Stimulated activated CD4-positive, alpha-beta T cell treated with anti-CD3 and anti-CD28 coated beads, Interleukin-2, amount 100 ng/mL, for 24 hours (primary cell): ENCODE results near the gene VPS37B.
"Not testable (repeated sequence)": the region's sequence is repeated elsewhere in the genome, so short reads cannot be mapped to it uniquely, and the experiment has no call there.

Experiments used
- DNase-seq, 2 donors: peaks; one replicate each; pipeline ENCODE4 v3.0.0-alpha.2; 2020

Gene VPS37B, protein sequence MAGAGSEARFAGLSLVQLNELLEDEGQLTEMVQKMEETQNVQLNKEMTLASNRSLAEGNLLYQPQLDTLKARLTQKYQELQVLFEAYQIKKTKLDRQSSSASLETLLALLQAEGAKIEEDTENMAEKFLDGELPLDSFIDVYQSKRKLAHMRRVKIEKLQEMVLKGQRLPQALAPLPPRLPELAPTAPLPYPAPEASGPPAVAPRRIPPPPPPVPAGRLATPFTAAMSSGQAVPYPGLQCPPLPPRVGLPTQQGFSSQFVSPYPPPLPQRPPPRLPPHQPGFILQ

DNA sequence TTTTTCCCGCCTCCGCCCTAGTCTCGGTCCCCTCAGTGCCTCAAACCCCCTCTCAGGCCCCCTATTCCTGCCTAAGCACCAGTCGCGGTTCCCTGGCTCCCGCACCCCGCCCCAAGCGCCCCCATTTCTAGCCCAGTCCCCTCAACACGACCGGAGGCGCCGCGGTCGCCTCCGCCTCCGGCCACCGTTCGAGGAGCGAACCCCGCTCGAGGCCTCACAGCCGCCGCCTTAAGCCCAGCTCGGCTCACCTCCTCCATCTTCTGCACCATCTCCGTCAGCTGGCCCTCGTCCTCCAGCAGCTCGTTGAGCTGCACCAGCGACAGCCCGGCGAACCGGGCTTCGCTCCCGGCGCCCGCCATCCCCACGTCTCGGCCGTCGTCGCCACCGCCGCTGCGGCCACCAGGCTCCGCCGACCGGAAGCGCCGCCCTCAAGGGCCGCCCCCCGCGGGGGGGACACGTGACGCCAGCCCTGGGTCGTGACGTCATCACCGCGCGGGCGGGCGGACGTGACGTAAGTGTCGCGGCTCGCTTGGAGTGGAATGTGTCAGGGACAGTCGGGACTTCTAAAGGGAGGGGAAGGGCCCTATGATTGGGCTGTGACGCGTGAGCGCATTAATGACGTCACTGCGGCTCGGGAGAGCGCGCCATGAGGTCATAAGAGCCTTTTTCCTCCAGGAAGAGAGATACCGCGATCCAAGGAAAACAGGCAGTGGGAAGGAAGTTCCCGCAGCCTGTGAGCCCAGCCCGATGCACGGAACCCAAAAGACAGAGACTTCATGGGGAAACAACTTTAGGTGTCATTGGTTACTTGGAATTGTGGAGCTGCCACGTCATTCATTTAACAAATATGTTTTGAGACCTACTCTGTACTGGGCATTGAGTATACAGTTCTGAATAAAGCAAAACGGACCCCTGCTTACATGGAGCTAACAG lies at the start of gene VPS37B:
TSS of gene VPS37B (minus strand) at position 421 of the 933 bp plus-strand sequence. CDS start at position 359, 62 bp downstream.
- peak; percentile 84 to 88 for DNase-seq

DNA sequence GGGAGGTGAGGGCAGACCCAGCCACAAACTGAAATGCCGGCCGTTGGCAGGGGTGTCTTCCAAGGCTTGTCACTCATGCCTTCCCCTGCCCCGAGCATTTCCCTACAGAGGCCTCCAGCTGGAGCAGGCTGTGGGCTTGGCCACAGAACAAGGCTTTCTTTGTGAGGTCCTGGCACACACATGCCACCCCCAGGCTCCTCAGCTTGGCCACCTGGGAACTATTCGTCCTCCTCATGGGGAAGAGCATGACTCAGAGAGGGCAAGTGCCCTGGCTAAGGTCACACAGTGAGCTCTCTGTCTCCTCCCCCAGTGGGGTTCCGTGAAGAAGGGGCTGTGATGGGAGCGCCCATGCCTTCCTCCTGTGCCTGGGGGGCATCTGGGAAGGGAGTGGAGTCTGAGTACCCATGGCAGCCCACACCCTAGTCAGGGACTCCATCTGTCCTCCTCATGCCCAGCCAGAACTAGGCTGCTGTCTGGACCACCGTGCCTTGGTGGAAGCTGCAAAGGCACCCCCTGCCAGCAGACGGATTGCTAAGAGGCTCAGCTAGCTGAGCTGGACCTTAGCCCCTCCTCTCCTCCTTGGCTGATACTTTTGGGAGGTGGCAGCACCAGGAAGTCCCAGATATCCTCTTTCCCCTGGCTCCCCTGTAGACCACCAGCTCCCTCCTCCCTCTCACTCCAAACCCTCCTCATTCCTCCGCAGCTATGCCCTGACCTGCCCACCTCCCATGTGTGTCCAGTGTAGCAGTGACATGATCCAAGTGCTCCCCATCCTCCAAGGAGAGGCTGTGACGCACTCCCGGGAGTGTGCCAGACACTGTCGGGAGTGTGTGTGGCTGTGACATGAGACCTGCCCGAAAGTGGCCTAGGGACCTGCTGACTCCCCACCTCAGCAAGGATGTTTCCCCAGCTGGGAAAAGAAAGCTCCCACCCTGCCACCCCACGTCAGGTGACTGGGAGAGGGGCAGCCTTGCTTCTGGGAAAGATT lies 49.0 kb upstream of the VPS37B start:
- no peak for DNase-seq

DNA sequence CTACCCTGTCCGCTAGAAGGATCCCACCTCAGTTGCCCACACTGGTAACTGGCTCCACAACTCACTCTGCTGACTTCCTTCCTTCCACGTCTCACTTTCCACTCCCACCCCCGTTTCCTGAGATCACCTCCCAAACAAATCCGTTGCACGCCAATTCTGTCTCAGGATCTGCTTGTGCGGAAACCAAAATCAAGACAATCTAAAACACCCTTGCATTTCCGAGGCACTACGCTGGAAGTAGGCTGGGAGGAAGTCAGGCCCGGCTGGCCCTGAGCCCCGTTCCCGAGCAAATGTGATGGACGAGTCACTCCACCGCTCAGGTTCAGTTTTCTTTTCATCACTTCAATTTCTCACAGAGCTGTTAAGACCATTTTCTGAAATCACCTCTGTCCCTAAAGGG lies 47.3 kb upstream of the VPS37B start:
- DNase-seq, result no peak

DNA sequence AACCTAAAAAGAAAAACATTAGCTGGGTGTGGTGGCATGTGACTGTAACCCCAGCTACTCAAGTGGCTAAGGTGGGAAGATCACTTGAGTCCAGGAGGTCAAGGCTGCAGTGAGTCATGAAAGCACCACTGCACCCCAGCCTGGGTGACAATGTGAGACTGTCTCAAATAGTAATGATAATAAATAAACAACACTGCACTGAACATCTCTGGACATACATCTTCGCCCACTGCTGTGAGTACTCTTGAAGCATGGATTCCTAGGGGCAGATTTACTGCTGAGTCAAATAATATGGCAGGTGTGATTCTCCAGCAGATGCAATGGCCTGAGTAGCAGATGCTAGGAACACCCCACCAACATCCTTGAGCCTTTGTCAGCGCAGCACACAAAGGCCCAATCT lies 46.7 kb upstream of the VPS37B start:
- DNase-seq, result no peak

DNA sequence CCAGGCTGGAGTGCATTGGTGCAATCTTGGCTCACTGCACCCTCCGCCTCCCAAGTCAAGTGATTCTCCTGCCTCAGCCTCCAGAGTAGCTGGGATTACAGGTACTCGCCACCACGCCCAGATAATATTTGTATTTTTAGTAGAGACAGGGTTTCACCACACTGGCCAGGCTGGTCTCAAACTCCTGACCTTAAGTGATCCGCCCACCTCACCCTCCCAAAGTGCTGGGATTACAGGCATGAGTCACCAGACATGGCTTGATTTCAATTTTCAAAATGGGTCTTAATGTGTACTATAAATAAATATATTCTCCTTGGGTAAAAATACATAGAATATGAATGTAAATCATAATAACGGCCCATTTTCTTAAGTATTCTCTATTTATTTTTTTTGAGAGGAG lies 45.4 kb upstream of the VPS37B start:
- not testable (repeated sequence) for DNase-seq

DNA sequence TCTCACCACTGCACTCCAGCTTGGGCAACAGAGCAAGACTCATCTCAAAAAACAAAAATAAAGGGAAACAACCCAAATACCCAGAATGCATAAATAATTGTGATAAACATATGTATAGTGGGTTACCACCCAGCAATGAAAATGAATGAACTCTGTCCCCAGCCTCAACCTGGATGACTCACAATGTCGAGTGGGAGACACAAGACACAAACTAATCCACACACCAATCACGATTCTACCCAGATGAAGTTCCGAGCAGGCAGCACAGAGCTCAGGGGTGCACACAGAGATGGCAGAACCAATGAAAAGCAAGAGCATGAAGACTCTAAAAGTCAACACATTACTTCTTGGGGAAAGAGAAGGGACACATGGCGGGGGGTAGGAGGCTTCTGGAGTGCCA lies 43.2 kb upstream of the VPS37B start:
- no peak for DNase-seq

DNA sequence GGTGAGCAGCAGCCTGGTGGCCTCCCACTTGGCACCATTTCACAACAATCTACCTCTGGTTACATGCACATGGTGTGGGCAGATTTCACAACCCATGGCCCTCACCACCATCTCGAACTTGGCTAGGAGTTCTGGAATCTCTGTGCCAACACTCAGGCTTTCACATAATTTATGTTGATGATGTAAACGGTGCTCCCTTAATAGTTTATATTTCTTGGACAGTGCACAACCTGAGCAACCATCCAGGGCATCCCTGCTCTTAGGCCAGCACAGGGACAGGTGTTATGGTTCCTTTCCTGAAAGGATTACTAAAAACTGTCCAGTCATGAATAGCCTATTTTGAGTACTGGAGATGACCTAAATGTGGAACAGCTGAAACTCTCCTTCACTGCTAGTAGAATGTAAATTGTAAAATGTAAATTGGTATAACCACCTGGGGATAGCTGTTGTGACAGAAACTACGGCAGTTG lies 41.7 kb upstream of the VPS37B start:
- DNase-seq, result no peak

DNA sequence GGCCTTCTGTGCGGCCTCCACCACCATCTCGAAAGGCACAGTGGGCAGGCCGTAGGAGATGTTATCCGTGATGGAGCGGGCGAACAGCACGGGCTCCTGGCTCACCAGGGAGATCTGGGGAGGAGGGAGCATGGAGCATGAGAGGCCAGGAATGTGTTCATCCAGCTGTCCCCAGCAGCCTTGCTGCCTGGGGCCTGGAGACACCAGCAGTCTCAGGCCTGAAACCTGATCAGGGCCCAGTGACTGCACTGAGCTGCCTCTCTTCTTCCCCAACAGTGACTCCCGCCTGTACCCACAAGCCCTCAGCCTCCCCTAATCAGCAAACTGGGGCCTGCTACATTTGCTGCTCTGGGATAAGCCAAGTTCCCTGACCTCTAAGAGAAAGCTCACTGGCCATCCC lies 39.4 kb upstream of the VPS37B start:
- no peak for DNase-seq

DNA sequence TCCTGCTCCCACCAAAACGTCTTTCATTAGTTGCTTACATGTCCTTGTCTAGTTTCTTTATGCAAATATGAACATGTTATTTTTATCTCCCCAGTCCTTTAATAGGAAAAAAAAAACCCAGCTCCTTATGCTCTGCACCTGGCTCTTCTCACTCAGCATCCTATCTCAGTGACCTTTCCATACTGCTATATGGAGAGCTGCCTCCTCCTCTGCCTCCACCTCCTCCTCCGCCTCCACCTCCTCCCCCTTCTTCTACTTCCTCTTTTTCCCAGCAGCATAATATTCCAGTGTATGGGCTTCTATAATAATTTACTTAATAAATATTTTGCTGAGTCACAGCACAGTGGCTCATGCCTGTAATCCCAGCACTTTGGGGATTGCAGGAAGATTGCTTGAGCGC lies 38.8 kb upstream of the VPS37B start:
- DNase-seq, result no peak

DNA sequence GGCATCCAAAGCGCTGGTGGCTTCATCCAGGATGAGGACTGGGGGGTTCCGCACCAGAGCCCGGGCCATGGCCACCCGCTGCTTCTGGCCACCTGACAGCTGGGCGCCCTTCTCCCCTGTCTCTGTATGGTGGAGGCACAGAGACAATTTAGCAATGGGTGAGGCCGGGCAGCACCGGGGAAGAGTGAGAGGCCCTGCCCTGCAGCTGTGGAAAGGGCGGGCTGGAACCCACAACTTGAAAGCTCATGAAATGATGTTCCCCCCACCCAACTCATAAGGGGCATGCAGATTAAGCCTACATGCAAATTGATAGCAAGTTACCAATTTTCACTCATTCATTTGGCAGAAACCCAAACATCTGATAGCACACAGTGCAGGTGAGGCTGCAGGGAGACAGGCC lies 36.3 kb upstream of the VPS37B start:
- no peak for DNase-seq

DNA sequence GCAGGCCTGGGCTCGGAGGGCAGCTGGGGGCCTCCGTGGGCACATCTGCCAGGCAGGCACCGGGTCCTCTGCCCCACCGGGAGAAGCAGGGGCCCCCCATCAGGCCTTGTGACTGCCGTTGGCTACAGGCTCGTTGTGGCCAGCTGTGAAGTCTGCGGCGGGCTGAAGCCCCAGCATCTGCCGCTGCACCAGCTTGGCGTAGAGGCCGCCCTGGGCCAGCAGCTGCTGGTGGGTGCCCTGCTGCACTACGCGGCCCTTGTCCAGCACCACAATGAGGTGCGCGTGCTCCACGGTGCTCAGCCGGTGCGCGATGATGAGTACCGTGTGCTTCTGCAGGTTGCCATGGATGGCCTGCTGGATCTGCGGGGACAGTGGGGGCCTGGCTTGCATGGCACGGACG lies 33.9 kb upstream of the VPS37B start:
- no peak for DNase-seq

DNA sequence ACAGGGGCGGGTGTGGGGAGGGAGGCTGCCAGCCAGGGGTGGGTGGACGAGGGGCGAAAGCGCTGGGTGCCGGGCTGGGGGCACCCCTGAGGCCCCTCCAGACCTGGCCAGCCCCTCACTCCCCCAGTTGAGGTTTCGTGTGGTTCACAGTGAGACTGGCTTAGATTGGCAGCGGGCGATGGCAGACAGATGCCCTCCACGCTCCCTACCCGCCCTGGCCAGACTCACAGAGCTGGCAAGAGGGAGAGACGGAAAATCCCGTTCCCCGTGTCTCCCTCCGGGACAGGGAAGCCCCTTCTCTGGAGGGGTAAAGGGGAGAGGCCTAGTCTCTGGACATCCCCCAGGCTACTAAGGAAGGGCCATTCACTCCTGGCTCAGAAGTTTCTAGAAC lies 33.2 kb upstream of the VPS37B start:
- no peak for DNase-seq

DNA sequence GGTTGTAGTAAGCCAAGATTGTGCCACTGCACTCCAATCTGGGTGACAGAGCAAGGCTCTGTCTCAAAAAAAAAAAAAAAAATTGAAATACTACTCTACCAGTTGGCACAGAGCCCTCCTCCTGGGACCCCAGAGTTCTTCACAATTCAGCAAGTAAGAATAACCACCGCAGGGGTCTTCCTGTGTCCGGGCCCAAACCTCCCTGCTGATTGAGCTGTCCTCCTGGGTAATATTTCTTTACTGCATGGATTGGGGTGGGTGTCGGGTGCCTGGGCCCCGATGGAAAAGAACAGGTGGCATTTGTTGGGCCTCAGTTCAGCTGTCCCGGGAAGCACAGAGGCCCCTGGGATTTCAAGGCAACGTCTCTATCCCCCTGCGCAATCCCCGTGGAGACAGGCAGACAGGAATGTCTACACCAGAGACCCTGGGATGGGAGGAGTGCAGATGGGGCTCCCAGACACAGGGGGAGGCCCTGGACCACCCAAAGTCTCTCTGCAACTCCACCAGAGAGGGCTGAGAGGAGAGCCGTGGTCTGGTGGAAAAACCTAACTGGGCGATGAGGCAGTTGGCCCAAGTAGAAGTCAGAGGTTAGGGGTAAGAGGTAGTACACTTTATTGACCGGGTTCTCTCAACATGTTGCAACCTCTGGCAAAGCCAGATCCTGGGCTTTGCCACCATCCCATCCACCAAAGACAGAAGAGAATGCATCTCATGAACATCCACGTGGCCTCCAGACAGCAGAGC lies 32.7 kb upstream of the VPS37B start:
- DNase-seq, result no peak

DNA sequence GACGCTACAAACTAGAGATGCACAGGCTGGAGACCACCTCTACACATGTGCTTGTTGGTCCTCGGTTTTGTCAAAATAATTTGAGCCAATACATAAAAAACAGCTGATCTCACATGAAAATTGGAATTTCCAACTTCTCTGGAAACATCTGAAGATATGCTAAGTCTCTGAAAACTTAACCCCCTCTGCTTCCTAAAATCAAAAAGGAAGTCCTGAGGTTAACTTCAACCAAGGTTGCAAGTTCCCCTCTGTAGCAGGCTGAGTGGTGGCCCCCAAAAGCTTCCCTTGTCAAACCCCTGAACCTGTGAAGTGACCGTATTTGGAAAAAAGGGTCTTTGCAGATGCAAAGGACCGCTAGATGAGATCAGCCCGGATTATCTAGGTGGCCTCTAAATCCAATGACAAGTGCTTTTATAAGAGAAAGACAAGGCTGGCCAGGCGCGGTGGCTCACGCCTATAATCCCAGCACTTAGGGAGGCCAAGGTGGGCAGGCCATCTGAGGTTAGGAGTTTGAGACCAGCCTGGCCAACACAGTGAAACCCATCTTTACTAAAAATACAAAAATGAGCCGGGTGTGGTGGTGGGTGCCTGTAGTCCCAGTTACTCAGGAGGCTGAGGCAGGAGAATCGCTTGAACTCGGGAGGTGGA lies 32.0 kb upstream of the VPS37B start:
- DNase-seq, result no peak

DNA sequence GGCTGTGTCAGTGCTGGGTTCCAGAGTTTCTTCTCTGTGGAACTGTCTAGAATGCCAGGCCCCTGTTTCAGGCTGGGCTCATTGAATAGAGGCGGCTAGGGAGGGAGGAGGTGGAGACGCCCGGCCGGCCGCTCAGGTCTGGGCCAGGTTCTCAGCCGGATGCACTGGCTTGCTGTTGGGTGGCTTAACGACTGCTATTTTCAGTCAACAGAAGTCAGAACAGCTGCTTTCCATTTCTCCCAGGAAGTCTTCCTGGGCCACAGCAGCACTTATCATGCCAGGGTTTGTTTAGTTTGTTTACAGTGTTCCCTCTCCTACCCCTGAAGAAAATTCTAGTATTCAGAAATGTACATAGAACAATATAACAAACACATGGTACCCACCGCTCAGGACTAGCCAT lies 26.0 kb upstream of the VPS37B start:
- DNase-seq, result no peak

DNA sequence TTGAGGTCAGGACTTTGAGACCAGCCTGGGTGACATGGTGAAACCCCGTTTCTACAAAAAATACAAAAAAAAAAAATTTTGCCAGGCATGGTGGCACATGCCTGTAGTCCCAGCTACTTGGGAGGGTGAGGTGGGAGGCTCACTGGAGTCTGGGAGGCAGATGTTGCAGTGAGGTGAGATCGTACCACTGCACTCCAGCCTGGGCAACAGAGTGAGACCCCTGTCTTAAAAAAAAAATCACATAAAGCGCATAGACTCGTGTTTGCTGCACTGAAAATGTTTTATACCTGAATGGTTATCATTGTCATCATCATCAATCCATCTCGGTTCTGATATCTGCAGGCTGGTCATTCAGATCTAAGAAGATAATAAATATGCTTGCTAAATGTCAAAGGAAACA lies 24.8 kb upstream of the VPS37B start:
- DNase-seq, result no peak

DNA sequence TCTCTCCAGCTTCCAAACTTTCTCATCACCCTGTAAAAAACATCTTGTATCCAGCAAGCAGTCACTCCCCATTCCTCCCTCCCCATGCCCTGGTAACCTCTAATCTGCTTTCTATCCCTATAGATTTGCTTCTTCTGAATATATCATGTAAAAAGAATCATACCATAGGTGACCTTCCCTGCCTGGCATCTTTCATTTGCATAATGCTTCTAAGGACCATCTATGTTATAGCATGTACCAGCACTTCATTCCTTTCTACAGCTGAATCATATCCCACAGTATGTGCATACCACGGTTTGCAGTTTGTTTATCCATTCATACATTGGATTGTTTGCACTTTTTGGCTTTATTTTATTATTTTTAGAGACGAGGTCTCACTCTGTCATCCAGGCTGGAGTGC lies 22.9 kb upstream of the VPS37B start:
- DNase-seq, result no peak

DNA sequence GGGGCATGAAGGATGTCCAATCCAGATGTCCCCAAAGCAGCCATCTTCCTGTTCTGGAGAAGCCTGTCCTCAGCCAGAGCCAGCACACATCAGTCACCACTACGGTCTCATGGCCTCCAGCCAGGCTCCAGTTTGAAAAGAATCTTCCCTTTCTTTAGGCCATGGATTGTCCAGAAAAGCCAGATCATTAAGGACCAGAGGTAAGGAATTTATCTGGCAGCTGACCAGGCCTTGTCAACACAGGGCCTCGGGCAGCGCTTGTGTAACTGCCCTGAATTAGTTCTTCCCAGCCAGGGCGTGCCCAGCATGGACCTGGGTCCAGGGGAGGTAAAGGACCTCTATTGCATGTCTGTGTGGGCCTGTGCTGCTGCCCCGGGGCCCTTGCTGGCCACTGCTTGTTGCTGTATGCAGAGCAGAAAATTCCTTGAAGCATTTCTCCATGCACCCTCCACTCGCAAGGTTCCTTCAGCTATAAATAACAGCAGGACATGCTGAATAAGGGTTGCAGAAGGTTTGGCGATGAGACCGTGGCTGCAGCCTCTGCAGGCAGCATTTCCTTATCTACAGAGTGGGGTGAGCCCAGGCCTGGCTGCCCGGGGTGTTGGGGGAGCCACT lies 21.7 kb upstream of the VPS37B start:
- no peak for DNase-seq

DNA sequence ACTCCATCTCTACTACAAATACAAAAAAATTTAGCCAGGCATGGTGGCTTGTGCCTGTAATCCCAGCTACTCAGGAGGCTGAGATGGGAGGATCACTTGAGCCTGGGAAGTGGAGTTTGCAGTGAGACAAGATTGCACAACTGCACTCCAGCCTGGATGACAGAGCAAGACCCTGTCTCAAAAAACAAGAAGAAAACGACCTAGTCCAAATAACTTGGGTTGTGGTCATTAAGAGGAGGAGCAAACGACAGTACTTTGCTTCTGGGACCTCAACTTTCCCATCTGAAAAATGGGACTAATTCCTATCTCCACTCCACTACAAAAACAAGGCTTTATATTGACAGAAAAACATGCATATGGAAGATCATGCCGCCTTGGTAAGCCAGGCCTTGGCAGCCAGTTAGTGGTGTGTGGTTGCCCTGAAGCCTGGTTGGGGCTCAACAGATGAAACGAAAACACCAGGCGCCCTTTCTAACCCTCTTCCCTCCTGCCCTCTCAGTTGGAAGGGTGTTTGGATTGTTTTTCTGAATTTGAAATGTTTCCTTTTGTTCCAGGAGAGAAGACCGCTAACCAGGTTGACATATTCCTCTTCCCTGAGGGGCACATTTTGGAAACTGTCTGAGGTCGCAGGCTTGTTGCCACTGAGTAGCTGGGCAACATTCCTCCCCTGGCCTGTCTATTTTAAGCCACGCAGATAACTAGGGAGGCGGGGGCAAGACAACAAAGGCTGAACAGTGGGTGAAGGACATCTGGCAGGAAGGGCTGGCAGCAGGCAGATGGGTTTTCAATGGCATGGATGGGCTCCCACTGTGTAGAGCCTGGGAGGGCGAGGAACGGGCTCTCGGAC lies 13.7 kb upstream of the VPS37B start:
- no peak for DNase-seq

DNA sequence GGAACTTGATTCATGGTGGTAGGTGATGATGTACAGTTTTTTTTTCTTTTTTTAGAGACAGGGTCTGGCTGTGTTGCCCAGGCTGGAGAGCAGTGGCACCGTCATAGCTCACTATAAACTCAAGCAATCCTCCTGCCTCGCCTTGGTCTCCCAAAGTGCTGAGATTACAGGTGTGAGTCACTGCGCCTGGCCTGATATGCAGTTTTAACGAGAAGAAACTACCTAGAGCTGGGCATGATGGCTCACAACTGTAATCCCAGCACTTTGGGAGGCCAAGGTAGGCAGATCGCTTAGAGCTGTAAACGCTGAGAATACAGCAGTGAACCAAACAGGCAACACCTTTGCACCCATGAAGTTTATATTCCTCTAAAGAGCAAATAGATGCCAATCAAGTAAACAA lies 13.0 kb upstream of the VPS37B start:
- DNase-seq, result no peak
